Activated CD4-positive, alpha-beta T cell treated with anti-CD3 and anti-CD28 coated beads, Interleukin-2, amount 50 U/mL, for 48 hours (primary cell): ENCODE data around the gene DCLRE1A.
"Not testable (repeated sequence)": the region's sequence is repeated elsewhere in the genome, so short reads cannot be mapped to it uniquely, and the experiment has no call there.

Experiments used
- DNase-seq, 2 experiments: peaks; one replicate each; pipeline ENCODE4 v3.0.0-alpha.2; 2020

DCLRE1A gene

GRCh38 chr10:113857210-113857609 is 3.3 kb upstream of the DCLRE1A start:
- DNase-seq, result no peak

- DNase-seq, result no peak
Observed at GRCh38 chr10:113856563-113856962, 2.7 kb upstream of the DCLRE1A start.

GRCh38 chr10:113854761-113855588 is 1.1 kb upstream of the DCLRE1A start:
- peak; percentile 49 to 58 for DNase-seq

- DNase-seq, result no peak
Observed at GRCh38 chr10:113853578-113854012, 287 bp downstream of the DCLRE1A start.

- no peak for DNase-seq
Observed at GRCh38 chr10:113849946-113850345, 3.9 kb downstream of the DCLRE1A start.

GRCh38 chr10:113849140-113849803 is 4.6 kb downstream of the DCLRE1A start:
- no peak for DNase-seq

GRCh38 chr10:113846036-113846435 is 7.8 kb downstream of the DCLRE1A start:
- no peak for DNase-seq

- DNase-seq, result no peak
Observed at GRCh38 chr10:113843972-113844485, 9.9 kb downstream of the DCLRE1A start.

- DNase-seq, result no peak
Observed at GRCh38 chr10:113842171-113842570, 11.7 kb downstream of the DCLRE1A start.

- DNase-seq, result not testable (repeated sequence)
Observed at GRCh38 chr10:113828567-113828966, 25.3 kb downstream of the DCLRE1A start.

- DNase-seq, result no peak
Observed at GRCh38 chr10:113825791-113826190, 28.1 kb downstream of the DCLRE1A start.

- no peak for DNase-seq
Observed at GRCh38 chr10:113823389-113823788, 30.5 kb downstream of the DCLRE1A start.

GRCh38 chr10:113822174-113822573 is 31.7 kb downstream of the DCLRE1A start:
- no peak for DNase-seq

GRCh38 chr10:113821306-113821705 is 32.6 kb downstream of the DCLRE1A start:
- not testable (repeated sequence) for DNase-seq

- DNase-seq, result no peak
Observed at GRCh38 chr10:113820507-113820906, 33.4 kb downstream of the DCLRE1A start.

GRCh38 chr10:113819989-113820388 is 33.9 kb downstream of the DCLRE1A start:
- no peak for DNase-seq

GRCh38 chr10:113814700-113815099 is 39.2 kb downstream of the DCLRE1A start:
- not testable (repeated sequence) for DNase-seq

- DNase-seq, result no peak
Observed at GRCh38 chr10:113808168-113808567, 45.7 kb downstream of the DCLRE1A start.

GRCh38 chr10:113806503-113806902 is 47.4 kb downstream of the DCLRE1A start:
- DNase-seq, result no peak

GRCh38 chr10:113802997-113803396 is 50.9 kb downstream of the DCLRE1A start:
- DNase-seq, result no peak

GRCh38 chr10:113801569-113801968 is 52.3 kb downstream of the DCLRE1A start:
- no peak for DNase-seq

- DNase-seq, result no peak
Observed at GRCh38 chr10:113791691-113792090, 62.2 kb downstream of the DCLRE1A start.

- no peak for DNase-seq
Observed at GRCh38 chr10:113788604-113789083, 65.2 kb downstream of the DCLRE1A start.
